ENCODE data around the gene TPH2.

TPH2 gene

DNA sequence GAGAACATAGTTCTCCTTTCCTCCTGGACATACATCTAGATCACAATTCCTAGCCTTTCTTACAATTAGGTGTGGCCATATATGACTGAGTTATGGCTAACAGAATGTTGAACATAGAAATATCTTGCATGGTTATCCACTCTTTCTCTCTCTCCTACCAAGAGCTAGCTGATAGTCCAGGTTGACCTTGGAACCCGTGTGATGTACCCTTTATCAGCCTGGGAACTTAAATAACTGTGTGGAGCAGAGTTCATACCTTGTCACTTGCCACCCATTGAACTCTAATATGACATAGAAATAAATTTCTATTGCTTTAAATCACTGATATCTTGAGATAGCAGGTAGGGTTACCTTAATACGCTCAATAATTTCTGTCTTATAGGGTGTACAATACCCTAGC is 115.9 kb downstream of the TPH2 start:
- Histone ChIP-seq H3K9me3 (ENCODE audit: severe bottlenecking) (no peaks in the 10 kb centered on the region), H3K4me3 (ENCODE audit: low read depth, low read length) (no peak overlapping the region), H3K36me3 (no peaks in the 10 kb centered on the region), H3K27me3 (ENCODE audit: insufficient read depth, low read depth, severe bottlenecking) (no peaks in the 10 kb centered on the region), H3K27ac (no peak overlapping the region)
- DNase-seq: no peak
- no peak for TF ChIP-seq CTCF (IDR thresholded peaks at IDR 0.05; ENCODE audit: low read depth, low read length)

GRCh38 chr12:72057330-72057914 is 118.8 kb downstream of the TPH2 start:
- Histone ChIP-seq H3K27ac (no peak overlapping the region), H3K4me3 (ENCODE audit: low read depth, low read length) (no peak overlapping the region), H3K36me3 (no peaks in the 10 kb centered on the region), H3K9me3 (ENCODE audit: severe bottlenecking) (no peaks in the 10 kb centered on the region), H3K27me3 (ENCODE audit: insufficient read depth, low read depth, severe bottlenecking) (no peaks in the 10 kb centered on the region)
- DNase-seq: no peak
- no peak for TF ChIP-seq CTCF (IDR thresholded peaks at IDR 0.05; ENCODE audit: low read depth, low read length)

DNA sequence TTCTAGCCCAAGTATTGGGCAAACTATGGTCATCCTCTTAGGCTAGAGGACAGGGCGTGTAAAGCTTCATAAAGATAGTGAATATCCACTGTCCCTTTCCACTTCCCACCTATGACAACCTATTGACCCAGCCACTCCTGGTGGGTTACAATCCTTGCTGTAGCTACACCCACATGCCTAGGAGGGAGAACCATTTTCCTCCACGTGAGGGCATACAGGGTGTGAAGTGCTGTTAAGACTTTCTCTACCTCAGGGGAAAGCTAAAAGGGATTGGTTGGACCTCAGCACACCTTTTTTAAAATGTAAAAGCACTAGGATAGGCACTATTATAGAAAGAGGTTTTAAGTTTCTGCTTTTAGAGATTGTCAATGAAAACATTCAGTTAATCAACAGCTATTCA is 124.4 kb downstream of the TPH2 start:
- no peak for TF ChIP-seq CTCF (IDR thresholded peaks at IDR 0.05; ENCODE audit: low read depth, low read length)
- Histone ChIP-seq H3K27me3 (ENCODE audit: insufficient read depth, low read depth, severe bottlenecking) (no peaks in the 10 kb centered on the region), H3K9me3 (ENCODE audit: severe bottlenecking) (no peaks in the 10 kb centered on the region), H3K27ac (no peak overlapping the region), H3K36me3 (no peaks in the 10 kb centered on the region), H3K4me3 (ENCODE audit: low read depth, low read length) (no peak overlapping the region)
- DNase-seq: no peak

DNA sequence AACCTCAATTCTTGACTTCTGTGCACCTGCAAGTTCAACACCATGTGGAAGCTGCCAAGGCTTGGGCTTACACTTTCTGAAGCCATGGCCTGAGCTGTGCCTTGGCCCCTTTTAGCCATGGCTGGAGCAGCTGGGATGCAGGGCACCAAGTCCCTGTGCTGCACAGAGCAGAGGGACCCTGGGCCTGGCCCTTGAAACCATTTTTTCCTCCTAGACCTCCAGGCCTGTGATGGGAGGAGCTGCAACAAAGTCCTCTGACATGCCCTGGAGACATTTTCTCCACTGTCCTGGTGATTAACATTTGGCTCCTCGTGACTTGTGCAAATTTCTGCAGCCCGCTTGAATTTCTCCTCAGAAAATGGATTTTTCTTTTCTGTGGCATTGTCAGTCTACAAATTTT is 132.4 kb downstream of the TPH2 start:
- Histone ChIP-seq H3K27me3 (ENCODE audit: insufficient read depth, low read depth, severe bottlenecking) (no peaks in the 10 kb centered on the region), H3K27ac (no peak overlapping the region), H3K4me3 (ENCODE audit: low read depth, low read length) (no peak overlapping the region), H3K9me3 (ENCODE audit: severe bottlenecking) (peaks cover 7% of the 10 kb centered on the region), H3K36me3 (no peaks in the 10 kb centered on the region)
- TF ChIP-seq CTCF (IDR thresholded peaks at IDR 0.05; ENCODE audit: low read depth, low read length): no peak
- DNase-seq: no peak

- Histone ChIP-seq H3K36me3 (no peaks in the 10 kb centered on the region), H3K9me3 (ENCODE audit: severe bottlenecking) (peaks cover 7% of the 10 kb centered on the region), H3K27ac (no peak overlapping the region), H3K27me3 (ENCODE audit: insufficient read depth, low read depth, severe bottlenecking) (no peaks in the 10 kb centered on the region), H3K4me3 (ENCODE audit: low read depth, low read length) (no peak overlapping the region)
- DNase-seq: no peak
- no peak for TF ChIP-seq CTCF (IDR thresholded peaks at IDR 0.05; ENCODE audit: low read depth, low read length)
Observed at GRCh38 chr12:72072592-72073212, 134.1 kb downstream of the TPH2 start.

- Histone ChIP-seq H3K9me3 (ENCODE audit: severe bottlenecking) (peaks cover 7% of the 10 kb centered on the region), H3K27ac (no peak overlapping the region), H3K4me3 (ENCODE audit: low read depth, low read length) (no peak overlapping the region), H3K27me3 (ENCODE audit: insufficient read depth, low read depth, severe bottlenecking) (no peaks in the 10 kb centered on the region), H3K36me3 (no peaks in the 10 kb centered on the region)
- TF ChIP-seq CTCF (IDR thresholded peaks at IDR 0.05; ENCODE audit: low read depth, low read length): no peak
- DNase-seq: no peak
Observed at GRCh38 chr12:72074065-72074464, 135.4 kb downstream of the TPH2 start.

Measured in WERI-Rb-1 (cell line).